ENCODE results near the gene PACS2. TPM values are rescaled to one million over a fixed set of nuclear protein-coding genes. Genes with fewer than 3 reads are reported as not detected.

PACS2 gene
- polyA plus RNA-seq, 4 donors, result 35.4 to 45.8 (median 44.9) TPM

- Histone ChIP-seq H3K36me3 (ENCODE audit: control insufficient read depth in 3 of 3, insufficient read depth in 2 of 3, low read depth in 1 of 3, low read length in 3 of 3) (peaks cover 0 to 27% (median 0%) of the 10 kb centered on the region in 3 donors), H3K4me1 (ENCODE audit: control insufficient read depth in 3 of 3, insufficient read depth in 2 of 3, low read depth in 1 of 3, low read length in 2 of 3) (peaks cover 3 to 7% (median 4%) of the 10 kb centered on the region in 3 donors), H3K27me3 (ENCODE audit: control insufficient read depth in 3 of 3, insufficient read depth in 3 of 3, low read length in 3 of 3) (no peaks in the 10 kb centered on the region), H3K4me3 (ENCODE audit: low read depth in 1 of 3, low read length in 3 of 3) (peak overlapping the region in 1 of 3 donors; percentile 98), H3K27ac (ENCODE audit: low read depth in 1 of 3, low read length in 2 of 3) (no peak overlapping the region), H3K9me3 (ENCODE audit: control insufficient read depth in 2 of 2, insufficient read depth in 1 of 2, low read depth in 1 of 2, low read length in 1 of 2) (peaks cover 0 to 44% of the 10 kb centered on the region in 2 donors)
- 91 to 93% (median 92%) methylated on average over 8 of the region's 8 CpGs for WGBS, 3 donors
- no peak for FAIRE-seq
- no peak for DNase-seq
Measured at GRCh38 chr14:105399466-105399775, 84.9 kb downstream of the PACS2 start.

- Histone ChIP-seq H3K4me3 (ENCODE audit: low read depth in 1 of 3, low read length in 3 of 3) (no peak overlapping the region), H3K27me3 (ENCODE audit: control insufficient read depth in 3 of 3, insufficient read depth in 3 of 3, low read length in 3 of 3) (no peaks in the 10 kb centered on the region), H3K4me1 (ENCODE audit: control insufficient read depth in 3 of 3, insufficient read depth in 2 of 3, low read depth in 1 of 3, low read length in 2 of 3) (peaks cover 3 to 7% (median 4%) of the 10 kb centered on the region in 3 donors), H3K27ac (ENCODE audit: low read depth in 1 of 3, low read length in 2 of 3) (no peak overlapping the region), H3K9me3 (ENCODE audit: control insufficient read depth in 2 of 2, insufficient read depth in 1 of 2, low read depth in 1 of 2, low read length in 1 of 2) (peaks cover 0 to 50% of the 10 kb centered on the region in 2 donors), H3K36me3 (ENCODE audit: control insufficient read depth in 3 of 3, insufficient read depth in 2 of 3, low read depth in 1 of 3, low read length in 3 of 3) (peaks cover 0 to 21% (median 0%) of the 10 kb centered on the region in 3 donors)
- DNase-seq (no peak), FAIRE-seq (no peak)
- WGBS, 3 donors, result 95 to 98% (median 98%) methylated on average over 9 of the region's 9 CpGs
Measured at GRCh38 chr14:105400016-105400415, 85.5 kb downstream of the PACS2 start.

- peaks cover 0 to 55% of the 10 kb centered on the region in 2 donors for H3K9me3 ChIP-seq (ENCODE audit: control insufficient read depth in 2 of 2, insufficient read depth in 1 of 2, low read depth in 1 of 2, low read length in 1 of 2)
- no peak for FAIRE-seq
Measured at GRCh38 chr14:105401699-105402098, 87.2 kb downstream of the PACS2 start.

GRCh38 chr14:105408592-105408991 is 94.0 kb downstream of the PACS2 start:
- Histone ChIP-seq H3K4me3 (ENCODE audit: low read depth in 1 of 3, low read length in 3 of 3) (no peak overlapping the region), H3K27ac (ENCODE audit: low read depth in 1 of 3, low read length in 2 of 3) (no peak overlapping the region), H3K9me3 (ENCODE audit: control insufficient read depth in 2 of 2, insufficient read depth in 1 of 2, low read depth in 1 of 2, low read length in 1 of 2) (peaks cover 0 to 19% of the 10 kb centered on the region in 2 donors), H3K36me3 (ENCODE audit: control insufficient read depth in 3 of 3, insufficient read depth in 2 of 3, low read depth in 1 of 3, low read length in 3 of 3) (no peaks in the 10 kb centered on the region), H3K4me1 (ENCODE audit: control insufficient read depth in 3 of 3, insufficient read depth in 2 of 3, low read depth in 1 of 3, low read length in 2 of 3) (peaks cover 0 to 11% (median 0%) of the 10 kb centered on the region in 3 donors), H3K27me3 (ENCODE audit: control insufficient read depth in 3 of 3, insufficient read depth in 3 of 3, low read length in 3 of 3) (peaks cover 0 to 37% (median 0%) of the 10 kb centered on the region in 3 donors)
- 84 to 90% (median 87%) methylated on average over 13 of the region's 13 CpGs for WGBS, 3 donors
- DNase-seq, result no peak
- FAIRE-seq, result no peak

More at GRCh38 chr14:105401699-105402098, 87.2 kb downstream of the PACS2 start:
- WGBS, 3 donors, result 97 to 98% (median 97%) methylated on average over 9 of the region's 9 CpGs
- Histone ChIP-seq H3K36me3 (ENCODE audit: control insufficient read depth in 3 of 3, insufficient read depth in 2 of 3, low read depth in 1 of 3, low read length in 3 of 3) (peaks cover 0 to 21% (median 0%) of the 10 kb centered on the region in 3 donors), H3K4me3 (ENCODE audit: low read depth in 1 of 3, low read length in 3 of 3) (no peak overlapping the region), H3K27ac (ENCODE audit: low read depth in 1 of 3, low read length in 2 of 3) (no peak overlapping the region), H3K4me1 (ENCODE audit: control insufficient read depth in 3 of 3, insufficient read depth in 2 of 3, low read depth in 1 of 3, low read length in 2 of 3) (peaks cover 3 to 7% (median 4%) of the 10 kb centered on the region in 3 donors), H3K27me3 (ENCODE audit: control insufficient read depth in 3 of 3, insufficient read depth in 3 of 3, low read length in 3 of 3) (no peaks in the 10 kb centered on the region)
- no peak for DNase-seq

- no peaks in the 10 kb centered on the region for H3K36me3 ChIP-seq (ENCODE audit: control insufficient read depth in 3 of 3, insufficient read depth in 2 of 3, low read depth in 1 of 3, low read length in 3 of 3)
- H3K4me3 ChIP-seq (ENCODE audit: low read depth in 1 of 3, low read length in 3 of 3), result no peak overlapping the region
- H3K27me3 ChIP-seq (ENCODE audit: control insufficient read depth in 3 of 3, insufficient read depth in 3 of 3, low read length in 3 of 3), result peaks cover 0 to 41% (median 0%) of the 10 kb centered on the region in 3 donors
- H3K4me1 ChIP-seq (ENCODE audit: control insufficient read depth in 3 of 3, insufficient read depth in 2 of 3, low read depth in 1 of 3, low read length in 2 of 3), result peaks cover 0 to 13% (median 0%) of the 10 kb centered on the region in 3 donors
- 84 to 94% (median 87%) methylated on average over 3 of the region's 3 CpGs for WGBS, 3 donors
- H3K27ac ChIP-seq (ENCODE audit: low read depth in 1 of 3, low read length in 2 of 3), result no peak overlapping the region
- peaks cover 0 to 12% of the 10 kb centered on the region in 2 donors for H3K9me3 ChIP-seq (ENCODE audit: control insufficient read depth in 2 of 2, insufficient read depth in 1 of 2, low read depth in 1 of 2, low read length in 1 of 2)
- no peak for DNase-seq
- FAIRE-seq, result no peak
Measured at GRCh38 chr14:105409364-105409763, 94.8 kb downstream of the PACS2 start.

- H3K27me3 ChIP-seq (ENCODE audit: control insufficient read depth in 3 of 3, insufficient read depth in 3 of 3, low read length in 3 of 3), result peaks cover 0 to 44% (median 0%) of the 10 kb centered on the region in 3 donors
- peaks cover 0 to 20% (median 0%) of the 10 kb centered on the region in 3 donors for H3K4me1 ChIP-seq (ENCODE audit: control insufficient read depth in 3 of 3, insufficient read depth in 2 of 3, low read depth in 1 of 3, low read length in 2 of 3)
- no peak overlapping the region for H3K27ac ChIP-seq (ENCODE audit: low read depth in 1 of 3, low read length in 2 of 3)
- WGBS, 3 donors, result 20 to 49% (median 40%) methylated on average over 5 of the region's 5 CpGs
- FAIRE-seq, result no peak
- no peak for DNase-seq
- no peaks in the 10 kb centered on the region for H3K9me3 ChIP-seq (ENCODE audit: control insufficient read depth in 2 of 2, insufficient read depth in 1 of 2, low read depth in 1 of 2, low read length in 1 of 2)
- peak overlapping the region in 1 of 3 donors; percentile 24 for H3K4me3 ChIP-seq (ENCODE audit: low read depth in 1 of 3, low read length in 3 of 3)
- H3K36me3 ChIP-seq (ENCODE audit: control insufficient read depth in 3 of 3, insufficient read depth in 2 of 3, low read depth in 1 of 3, low read length in 3 of 3), result no peaks in the 10 kb centered on the region
Measured at GRCh38 chr14:105410642-105411016, 96.1 kb downstream of the PACS2 start.

- no peaks in the 10 kb centered on the region for H3K36me3 ChIP-seq (ENCODE audit: control insufficient read depth in 3 of 3, insufficient read depth in 2 of 3, low read depth in 1 of 3, low read length in 3 of 3)
- FAIRE-seq, result no peak
- peak overlapping the region in 1 of 3 donors; percentile 24 for H3K4me3 ChIP-seq (ENCODE audit: low read depth in 1 of 3, low read length in 3 of 3)
- H3K9me3 ChIP-seq (ENCODE audit: control insufficient read depth in 2 of 2, insufficient read depth in 1 of 2, low read depth in 1 of 2, low read length in 1 of 2), result no peaks in the 10 kb centered on the region
- DNase-seq, result peak; percentile 59 to 63
- 8 to 13% (median 12%) methylated on average over 34 to 85 of the region's 86 CpGs for WGBS, 3 donors
- no peak overlapping the region for H3K27ac ChIP-seq (ENCODE audit: low read depth in 1 of 3, low read length in 2 of 3)
- peaks cover 0 to 21% (median 0%) of the 10 kb centered on the region in 3 donors for H3K4me1 ChIP-seq (ENCODE audit: control insufficient read depth in 3 of 3, insufficient read depth in 2 of 3, low read depth in 1 of 3, low read length in 2 of 3)
- peaks cover 0 to 44% (median 0%) of the 10 kb centered on the region in 3 donors for H3K27me3 ChIP-seq (ENCODE audit: control insufficient read depth in 3 of 3, insufficient read depth in 3 of 3, low read length in 3 of 3)
Measured at GRCh38 chr14:105411017-105411941, 96.7 kb downstream of the PACS2 start.

GRCh38 chr14:105411985-105412770 is 97.6 kb downstream of the PACS2 start:
- DNase-seq (no peak), FAIRE-seq (no peak)
- Histone ChIP-seq H3K4me3 (ENCODE audit: low read depth in 1 of 3, low read length in 3 of 3) (no peak overlapping the region), H3K4me1 (ENCODE audit: control insufficient read depth in 3 of 3, insufficient read depth in 2 of 3, low read depth in 1 of 3, low read length in 2 of 3) (peaks cover 0 to 21% (median 0%) of the 10 kb centered on the region in 3 donors), H3K36me3 (ENCODE audit: control insufficient read depth in 3 of 3, insufficient read depth in 2 of 3, low read depth in 1 of 3, low read length in 3 of 3) (no peaks in the 10 kb centered on the region), H3K27me3 (ENCODE audit: control insufficient read depth in 3 of 3, insufficient read depth in 3 of 3, low read length in 3 of 3) (peaks cover 0 to 44% (median 0%) of the 10 kb centered on the region in 3 donors), H3K9me3 (ENCODE audit: control insufficient read depth in 2 of 2, insufficient read depth in 1 of 2, low read depth in 1 of 2, low read length in 1 of 2) (no peaks in the 10 kb centered on the region), H3K27ac (ENCODE audit: low read depth in 1 of 3, low read length in 2 of 3) (no peak overlapping the region)
- WGBS, 3 donors, result 64 to 73% (median 69%) methylated on average over 15 to 17 of the region's 17 CpGs

Measured in small intestine (tissue), 7 donors.